WTC11 (cell line): ENCODE results near the gene ORM1.

Source experiments
- ELF4 ChIP-seq: sonication (generic); formaldehyde crosslinking; IDR thresholded peaks from 2 replicates; pipeline ENCODE4 v1.8.1; 2022; ENCODE audit warnings: low read depth, mild to moderate bottlenecking, moderate library complexity, missing genetic modification reagents
- ESRRA ChIP-seq: sonication (generic); formaldehyde crosslinking; IDR thresholded peaks from 2 replicates; pipeline ENCODE4 v1.8.1; 2022; ENCODE audit warnings: mild to moderate bottlenecking, missing genetic modification reagents, borderline replicate concordance
- MAX ChIP-seq: sonication (generic); formaldehyde crosslinking; IDR thresholded peaks from 2 replicates; pipeline ENCODE4 v1.8.0; 2022; ENCODE audit warnings: mild to moderate bottlenecking, missing genetic modification reagents
- MYBL2 ChIP-seq: sonication (generic); formaldehyde crosslinking; IDR thresholded peaks from 2 replicates; pipeline ENCODE4 v1.8.1; 2023; ENCODE audit warnings: mild to moderate bottlenecking, moderate library complexity, missing genetic modification reagents
- STAT6 ChIP-seq: sonication (generic); formaldehyde crosslinking; conservative IDR thresholded peaks from 2 replicates; pipeline ENCODE4 v1.8.1; 2023; ENCODE audit warnings: mild to moderate bottlenecking, low read depth, missing genetic modification reagents, moderate library complexity
- TP53 ChIP-seq: sonication (generic); formaldehyde crosslinking; IDR thresholded peaks from 2 replicates; pipeline ENCODE4 v1.8.1; 2023; ENCODE audit warnings: mild to moderate bottlenecking, missing genetic modification reagents
- USF2 ChIP-seq: sonication (generic); formaldehyde crosslinking; IDR thresholded peaks from 2 replicates; pipeline ENCODE4 v1.8.1; 2023; ENCODE audit warnings: mild to moderate bottlenecking, missing genetic modification reagents, moderate library complexity
- ZNF138 ChIP-seq: sonication (generic); formaldehyde crosslinking; conservative IDR thresholded peaks from 2 replicates; pipeline ENCODE4 v1.8.1; 2022; ENCODE audit warnings: mild to moderate bottlenecking, moderate library complexity, missing genetic modification reagents
- ZNF671 ChIP-seq: fragments of 250-450 bp; sonication (Bioruptor Pico); IDR thresholded peaks from 2 replicates; pipeline ENCODE4 v1.8.0; 2021; ENCODE audit warnings: mild to moderate bottlenecking
- TF ChIP-seq, protein P1 (sequence below): sonication (generic); formaldehyde crosslinking; IDR thresholded peaks from 2 replicates; pipeline ENCODE4 v1.8.0; 2022; ENCODE audit warnings: mild to moderate bottlenecking, missing genetic modification reagents
- TF ChIP-seq, protein P2 (sequence below): fragments of 200-600 bp; IDR thresholded peaks from 2 replicates; pipeline ENCODE4 v1.8.0; 2022; ENCODE audit warnings: antibody characterized with exemption
- TF ChIP-seq, protein P3 (sequence below): sonication (generic); formaldehyde crosslinking; IDR thresholded peaks from 2 replicates; pipeline ENCODE4 v1.8.1; 2023; ENCODE audit warnings: mild to moderate bottlenecking, missing genetic modification reagents
- TF ChIP-seq, protein P4 (sequence below): sonication (generic); formaldehyde crosslinking; conservative IDR thresholded peaks from 2 replicates; pipeline ENCODE4 v1.8.1; 2022; ENCODE audit warnings: mild to moderate bottlenecking, missing genetic modification reagents

DNA sequence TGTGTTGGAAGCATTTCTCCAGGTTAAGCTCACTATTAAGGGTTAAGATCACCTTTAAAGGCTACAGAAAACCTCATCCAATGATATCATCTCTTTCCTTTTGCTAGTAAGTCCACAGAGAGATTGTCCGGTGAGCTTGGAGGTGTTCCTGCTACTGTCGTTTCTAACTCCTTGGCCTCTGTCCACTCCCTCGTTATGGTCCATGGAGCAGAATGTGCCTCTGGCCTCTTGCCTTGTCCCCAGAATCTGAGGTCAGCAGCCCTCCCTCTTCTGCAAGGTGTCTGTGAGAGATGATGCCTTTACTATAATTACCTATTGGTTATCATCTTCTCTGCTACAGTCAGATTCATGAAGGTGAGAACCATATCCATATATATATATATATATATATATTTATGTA, 21.8 kb downstream of the ORM1 start:
- TF ChIP-seq, protein P1, sequence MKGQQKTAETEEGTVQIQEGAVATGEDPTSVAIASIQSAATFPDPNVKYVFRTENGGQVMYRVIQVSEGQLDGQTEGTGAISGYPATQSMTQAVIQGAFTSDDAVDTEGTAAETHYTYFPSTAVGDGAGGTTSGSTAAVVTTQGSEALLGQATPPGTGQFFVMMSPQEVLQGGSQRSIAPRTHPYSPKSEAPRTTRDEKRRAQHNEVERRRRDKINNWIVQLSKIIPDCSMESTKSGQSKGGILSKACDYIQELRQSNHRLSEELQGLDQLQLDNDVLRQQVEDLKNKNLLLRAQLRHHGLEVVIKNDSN (CRISPR knock-in tag): no peak
- TF ChIP-seq, protein P2, sequence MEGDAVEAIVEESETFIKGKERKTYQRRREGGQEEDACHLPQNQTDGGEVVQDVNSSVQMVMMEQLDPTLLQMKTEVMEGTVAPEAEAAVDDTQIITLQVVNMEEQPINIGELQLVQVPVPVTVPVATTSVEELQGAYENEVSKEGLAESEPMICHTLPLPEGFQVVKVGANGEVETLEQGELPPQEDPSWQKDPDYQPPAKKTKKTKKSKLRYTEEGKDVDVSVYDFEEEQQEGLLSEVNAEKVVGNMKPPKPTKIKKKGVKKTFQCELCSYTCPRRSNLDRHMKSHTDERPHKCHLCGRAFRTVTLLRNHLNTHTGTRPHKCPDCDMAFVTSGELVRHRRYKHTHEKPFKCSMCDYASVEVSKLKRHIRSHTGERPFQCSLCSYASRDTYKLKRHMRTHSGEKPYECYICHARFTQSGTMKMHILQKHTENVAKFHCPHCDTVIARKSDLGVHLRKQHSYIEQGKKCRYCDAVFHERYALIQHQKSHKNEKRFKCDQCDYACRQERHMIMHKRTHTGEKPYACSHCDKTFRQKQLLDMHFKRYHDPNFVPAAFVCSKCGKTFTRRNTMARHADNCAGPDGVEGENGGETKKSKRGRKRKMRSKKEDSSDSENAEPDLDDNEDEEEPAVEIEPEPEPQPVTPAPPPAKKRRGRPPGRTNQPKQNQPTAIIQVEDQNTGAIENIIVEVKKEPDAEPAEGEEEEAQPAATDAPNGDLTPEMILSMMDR: no peak
- TF ChIP-seq ESRRA (CRISPR knock-in tag): no peak
- TF ChIP-seq ZNF138 (CRISPR knock-in tag): no peak
- TF ChIP-seq USF2 (CRISPR knock-in tag): no peak
- no peak for TF ChIP-seq STAT6 (CRISPR knock-in tag)
- TF ChIP-seq, protein P3, sequence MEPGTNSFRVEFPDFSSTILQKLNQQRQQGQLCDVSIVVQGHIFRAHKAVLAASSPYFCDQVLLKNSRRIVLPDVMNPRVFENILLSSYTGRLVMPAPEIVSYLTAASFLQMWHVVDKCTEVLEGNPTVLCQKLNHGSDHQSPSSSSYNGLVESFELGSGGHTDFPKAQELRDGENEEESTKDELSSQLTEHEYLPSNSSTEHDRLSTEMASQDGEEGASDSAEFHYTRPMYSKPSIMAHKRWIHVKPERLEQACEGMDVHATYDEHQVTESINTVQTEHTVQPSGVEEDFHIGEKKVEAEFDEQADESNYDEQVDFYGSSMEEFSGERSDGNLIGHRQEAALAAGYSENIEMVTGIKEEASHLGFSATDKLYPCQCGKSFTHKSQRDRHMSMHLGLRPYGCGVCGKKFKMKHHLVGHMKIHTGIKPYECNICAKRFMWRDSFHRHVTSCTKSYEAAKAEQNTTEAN: no peak
- TF ChIP-seq ELF4 (CRISPR knock-in tag): no peak
- TF ChIP-seq TP53 (CRISPR knock-in tag): no peak
- no peak for TF ChIP-seq ZNF671 (CRISPR knock-in tag)
- TF ChIP-seq, protein P4, sequence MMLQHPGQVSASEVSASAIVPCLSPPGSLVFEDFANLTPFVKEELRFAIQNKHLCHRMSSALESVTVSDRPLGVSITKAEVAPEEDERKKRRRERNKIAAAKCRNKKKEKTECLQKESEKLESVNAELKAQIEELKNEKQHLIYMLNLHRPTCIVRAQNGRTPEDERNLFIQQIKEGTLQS (CRISPR knock-in tag): no peak
- no peak for TF ChIP-seq MYBL2 (CRISPR knock-in tag)
- TF ChIP-seq MAX (CRISPR knock-in tag): no peak
